ENCODE measurements around the gene NBAS.

NBAS gene

DNA sequence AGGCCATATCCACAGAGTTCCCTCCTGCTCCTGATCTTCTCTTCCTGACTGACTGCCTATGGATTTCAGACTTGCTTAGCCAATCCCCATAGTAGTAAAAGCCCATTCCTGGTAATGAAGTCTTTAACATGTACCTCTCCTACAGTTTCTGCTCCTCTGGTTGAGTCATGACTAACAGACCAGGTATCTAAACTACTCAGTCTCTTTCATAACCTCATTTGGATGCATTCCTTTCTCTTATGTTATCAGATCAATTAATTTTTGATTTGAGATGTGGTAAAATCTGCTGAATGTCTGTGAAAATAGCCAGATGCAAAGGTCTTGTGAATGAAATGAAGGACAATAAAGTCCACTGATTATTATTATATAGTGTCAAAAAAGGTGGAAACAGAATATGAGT, 198.0 kb downstream of the NBAS start:
- Histone ChIP-seq H3K4me1 (ENCODE audit: insufficient read depth, low read length) (peaks cover 4% of the 10 kb centered on the region; the same call in 1 of the 2 replicates), H3K9me3 (ENCODE audit: control insufficient read depth, insufficient read depth, low read length) (no peaks in the 10 kb centered on the region), H3K9ac (ENCODE audit: low read depth, low read length) (no peak overlapping the region), H3K36me3 (ENCODE audit: insufficient read depth, low read length) (no peaks in the 10 kb centered on the region)

DNA sequence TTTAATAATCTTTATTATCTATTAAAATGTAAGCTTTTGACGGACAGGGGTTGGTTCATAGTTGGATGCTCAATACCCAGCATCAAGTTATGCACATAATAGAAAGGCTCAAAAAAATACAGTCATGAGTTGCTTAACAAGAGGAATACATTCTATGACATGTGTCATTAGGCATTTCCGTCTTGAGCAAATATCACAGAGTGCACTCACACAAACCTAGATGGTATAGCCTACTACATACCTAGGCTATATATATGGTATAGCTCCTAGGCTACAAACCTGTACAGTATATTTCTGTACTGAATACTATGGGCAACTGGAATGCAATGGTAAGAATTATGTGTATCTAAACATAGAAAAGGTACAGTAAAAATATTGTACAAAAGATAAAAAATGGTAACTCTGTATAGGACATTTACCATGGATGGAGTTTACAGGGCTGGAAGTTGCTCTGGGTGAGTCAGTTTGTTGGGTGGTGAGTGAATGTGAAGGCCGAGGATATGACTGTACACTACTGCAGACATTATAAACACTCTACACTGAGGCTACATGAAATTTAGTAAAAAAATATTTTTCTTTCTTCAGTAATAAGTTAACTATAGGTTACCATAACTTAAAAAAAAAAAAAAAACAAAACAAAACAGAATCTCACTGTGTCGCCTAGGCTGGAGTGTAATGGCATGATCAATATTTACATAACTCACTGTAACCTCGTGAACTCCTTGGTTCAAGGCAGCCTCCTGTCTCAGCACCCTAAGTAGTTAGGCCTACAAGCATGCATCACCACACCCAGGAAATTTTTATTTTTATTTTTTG, 201.2 kb downstream of the NBAS start:
- no peaks in the 10 kb centered on the region for H3K36me3 ChIP-seq (ENCODE audit: insufficient read depth, low read length)
- no peak overlapping the region for H3K9ac ChIP-seq (ENCODE audit: low read depth, low read length)

DNA sequence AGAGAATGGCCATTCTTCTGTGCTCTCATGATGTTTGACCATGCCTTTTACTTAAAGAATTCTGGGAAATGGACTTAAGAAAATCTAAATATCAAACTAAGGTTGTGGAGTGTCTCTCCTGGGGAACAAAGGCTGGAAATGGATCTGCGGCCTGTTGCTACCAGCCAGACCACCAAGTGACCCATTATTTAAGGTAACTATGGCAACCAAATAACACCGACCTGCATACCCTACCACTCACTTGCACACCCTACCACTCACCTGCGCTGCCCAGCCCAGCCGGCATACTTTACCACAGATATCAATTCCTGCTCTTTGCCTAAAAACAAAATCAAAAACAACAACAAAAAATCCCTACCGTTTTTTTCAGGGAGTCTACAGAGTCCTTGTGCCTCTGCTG, 203.2 kb downstream of the NBAS start:
- H3K9ac ChIP-seq (ENCODE audit: low read depth, low read length): no peak overlapping the region
- H3K36me3 ChIP-seq (ENCODE audit: insufficient read depth, low read length): no peaks in the 10 kb centered on the region; the same call in 1 of the 2 replicates
- H3K4me1 ChIP-seq (ENCODE audit: insufficient read depth, low read length): no peaks in the 10 kb centered on the region
- H3K9me3 ChIP-seq (ENCODE audit: control insufficient read depth, insufficient read depth, low read length): no peaks in the 10 kb centered on the region

More for the DNA sequence above, 201.2 kb downstream of the NBAS start:
- Histone ChIP-seq H3K9me3 (ENCODE audit: control insufficient read depth, insufficient read depth, low read length) (no peaks in the 10 kb centered on the region), H3K4me1 (ENCODE audit: insufficient read depth, low read length) (no peaks in the 10 kb centered on the region)

DNA sequence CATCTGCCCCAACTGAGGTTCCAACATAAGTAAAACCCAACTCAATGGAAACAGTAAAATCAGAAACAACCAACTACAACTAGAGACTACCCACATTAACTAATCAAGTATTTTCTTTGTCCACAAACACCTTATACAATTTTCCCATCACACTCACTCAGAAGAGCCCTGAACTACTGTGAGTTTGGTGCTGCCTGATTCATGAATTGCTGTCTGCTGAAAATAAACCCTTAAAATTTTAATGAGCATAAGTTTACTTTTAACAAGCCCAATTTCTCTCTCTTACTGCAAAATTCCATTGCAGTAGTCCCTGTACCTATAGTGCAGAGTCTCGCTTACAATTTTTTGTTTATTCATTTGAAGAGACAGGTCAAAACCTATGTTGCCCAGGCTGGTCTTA, 203.9 kb downstream of the NBAS start:
- H3K36me3 ChIP-seq (ENCODE audit: insufficient read depth, low read length): no peaks in the 10 kb centered on the region; the same call in 1 of the 2 replicates
- H3K9me3 ChIP-seq (ENCODE audit: control insufficient read depth, insufficient read depth, low read length): no peaks in the 10 kb centered on the region
- no peak overlapping the region for H3K9ac ChIP-seq (ENCODE audit: low read depth, low read length)
- H3K4me1 ChIP-seq (ENCODE audit: insufficient read depth, low read length): no peaks in the 10 kb centered on the region

DNA sequence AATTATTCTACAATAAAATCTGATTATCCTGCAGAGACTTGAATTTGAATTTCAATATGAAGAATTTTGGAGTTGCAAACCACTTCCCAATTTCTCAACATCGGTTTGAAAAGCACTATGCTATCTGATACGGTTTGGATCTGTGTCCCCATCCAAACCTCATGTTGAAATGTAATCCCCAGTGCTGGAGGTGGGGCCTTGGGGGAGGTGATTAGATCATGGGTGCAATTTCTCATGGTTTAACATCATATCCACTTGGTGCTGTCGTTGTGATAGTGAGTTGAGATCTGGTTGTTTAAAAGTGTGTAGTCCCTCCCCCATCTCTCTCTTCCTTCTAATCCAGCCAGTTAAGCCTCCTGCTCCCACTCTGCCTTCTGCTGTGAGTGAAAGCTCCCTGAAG, 205.7 kb downstream of the NBAS start:
- Histone ChIP-seq H3K4me1 (ENCODE audit: insufficient read depth, low read length) (no peaks in the 10 kb centered on the region), H3K36me3 (ENCODE audit: insufficient read depth, low read length) (no peaks in the 10 kb centered on the region; the same call in 1 of the 2 replicates), H3K9me3 (ENCODE audit: control insufficient read depth, insufficient read depth, low read length) (no peaks in the 10 kb centered on the region), H3K9ac (ENCODE audit: low read depth, low read length) (no peak overlapping the region)

DNA sequence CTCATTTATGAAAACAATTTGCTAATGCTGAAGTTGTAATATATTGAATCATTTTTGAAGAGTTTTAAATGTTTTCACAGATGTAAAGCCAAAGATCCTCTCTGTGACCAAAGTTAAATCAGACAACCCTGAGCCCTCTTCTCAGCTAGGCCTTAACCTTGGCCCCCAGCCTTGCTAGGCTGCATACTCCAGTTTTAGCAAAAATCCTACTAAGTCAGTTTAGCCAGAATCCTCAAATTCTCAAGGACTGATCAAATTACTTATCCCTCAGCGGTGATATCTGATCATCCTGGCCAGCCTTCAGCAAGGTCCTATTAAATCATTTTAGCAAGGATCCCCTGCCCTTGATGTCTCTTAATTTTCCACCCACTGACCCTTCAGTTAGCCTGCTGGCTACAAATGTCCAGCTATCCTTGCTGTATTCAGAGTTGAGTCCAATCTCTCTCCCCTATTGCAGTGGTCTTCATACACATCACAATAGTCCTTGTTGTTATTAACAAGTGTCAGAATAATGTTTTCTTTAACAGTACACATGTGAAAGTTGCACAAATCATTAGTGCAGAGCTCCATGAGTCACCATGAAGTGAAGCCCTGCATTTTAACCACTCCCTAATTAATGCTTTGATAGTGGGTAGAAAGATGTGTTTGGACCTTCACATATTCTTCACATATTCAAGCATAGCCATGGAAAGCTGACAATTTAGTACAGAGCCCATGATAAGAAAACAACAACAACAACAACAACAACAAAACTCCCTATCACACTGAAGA, 206.4 kb downstream of the NBAS start:
- H3K9me3 ChIP-seq (ENCODE audit: control insufficient read depth, insufficient read depth, low read length): no peaks in the 10 kb centered on the region
- no peaks in the 10 kb centered on the region; the same call in 1 of the 2 replicates for H3K36me3 ChIP-seq (ENCODE audit: insufficient read depth, low read length)
- H3K9ac ChIP-seq (ENCODE audit: low read depth, low read length): no peak overlapping the region
- H3K4me1 ChIP-seq (ENCODE audit: insufficient read depth, low read length): no peaks in the 10 kb centered on the region

DNA sequence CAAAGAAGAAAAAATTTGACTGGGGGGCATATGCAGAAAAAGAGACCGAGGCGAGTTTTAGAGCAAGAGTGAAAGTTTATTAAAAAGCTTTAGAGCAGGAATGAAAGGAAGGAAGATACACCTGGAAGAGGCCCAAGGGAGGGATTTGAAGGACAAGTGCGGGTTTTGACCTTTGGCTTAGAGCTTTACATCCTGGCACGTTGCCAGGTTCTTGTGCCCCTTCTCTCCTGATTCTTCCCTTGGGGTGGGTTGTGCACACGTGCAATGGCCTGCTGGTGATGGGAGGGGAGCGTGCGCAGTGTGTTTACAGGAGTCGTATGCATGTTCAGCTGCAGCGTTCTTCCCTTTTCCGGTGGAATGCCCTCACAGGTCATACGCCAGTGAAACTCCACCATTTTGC, 208.8 kb downstream of the NBAS start:
- no peaks in the 10 kb centered on the region for H3K4me1 ChIP-seq (ENCODE audit: insufficient read depth, low read length)
- no peak overlapping the region for H3K9ac ChIP-seq (ENCODE audit: low read depth, low read length)
- no peaks in the 10 kb centered on the region for H3K9me3 ChIP-seq (ENCODE audit: control insufficient read depth, insufficient read depth, low read length)
- no peaks in the 10 kb centered on the region; the same call in 1 of the 2 replicates for H3K36me3 ChIP-seq (ENCODE audit: insufficient read depth, low read length)

DNA sequence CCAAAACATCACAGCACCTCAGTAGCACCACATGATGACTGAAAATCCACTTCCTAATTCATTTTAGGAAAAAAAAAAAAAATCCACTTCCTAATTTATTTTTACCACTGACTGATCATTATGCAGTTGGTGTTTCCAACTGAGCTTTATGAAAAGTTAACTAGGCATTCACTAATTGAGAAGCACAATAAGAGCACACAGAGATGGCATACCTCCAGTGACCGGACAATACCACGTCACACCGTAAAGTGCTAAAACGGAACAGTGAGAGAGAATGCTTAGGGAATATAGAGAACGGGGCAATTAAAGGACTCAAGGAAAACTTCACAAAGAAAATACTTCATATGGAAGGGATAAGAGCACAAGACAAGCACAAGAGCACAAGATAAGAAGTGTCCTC, 212.5 kb downstream of the NBAS start:
- H3K36me3 ChIP-seq (ENCODE audit: insufficient read depth, low read length): no peaks in the 10 kb centered on the region; the same call in 1 of the 2 replicates
- no peak overlapping the region for H3K9ac ChIP-seq (ENCODE audit: low read depth, low read length)
- no peaks in the 10 kb centered on the region for H3K4me1 ChIP-seq (ENCODE audit: insufficient read depth, low read length)
- H3K9me3 ChIP-seq (ENCODE audit: control insufficient read depth, insufficient read depth, low read length): no peaks in the 10 kb centered on the region; the same call in 1 of the 2 replicates

DNA sequence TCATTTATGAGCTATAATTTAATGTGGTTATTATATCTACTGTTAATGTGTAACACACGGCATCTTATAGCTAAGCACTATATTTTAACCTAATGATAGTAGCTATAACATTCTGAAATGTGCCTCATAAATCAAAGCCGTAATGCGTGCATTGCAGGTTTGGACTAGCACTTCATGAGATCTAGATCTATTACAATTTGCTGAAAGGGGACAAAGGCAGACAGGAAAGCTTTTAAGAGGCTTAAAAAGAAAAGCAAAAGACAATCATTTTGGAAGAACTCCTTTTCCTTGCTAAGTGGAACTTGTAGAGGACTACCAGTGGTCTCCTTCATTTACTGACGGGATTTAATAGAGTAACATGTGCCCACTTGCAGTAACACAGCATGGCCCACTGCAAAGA, 213.1 kb downstream of the NBAS start:
- Histone ChIP-seq H3K36me3 (ENCODE audit: insufficient read depth, low read length) (no peaks in the 10 kb centered on the region), H3K9ac (ENCODE audit: low read depth, low read length) (no peak overlapping the region), H3K4me1 (ENCODE audit: insufficient read depth, low read length) (no peaks in the 10 kb centered on the region), H3K9me3 (ENCODE audit: control insufficient read depth, insufficient read depth, low read length) (no peaks in the 10 kb centered on the region; the same call in 1 of the 2 replicates)

DNA sequence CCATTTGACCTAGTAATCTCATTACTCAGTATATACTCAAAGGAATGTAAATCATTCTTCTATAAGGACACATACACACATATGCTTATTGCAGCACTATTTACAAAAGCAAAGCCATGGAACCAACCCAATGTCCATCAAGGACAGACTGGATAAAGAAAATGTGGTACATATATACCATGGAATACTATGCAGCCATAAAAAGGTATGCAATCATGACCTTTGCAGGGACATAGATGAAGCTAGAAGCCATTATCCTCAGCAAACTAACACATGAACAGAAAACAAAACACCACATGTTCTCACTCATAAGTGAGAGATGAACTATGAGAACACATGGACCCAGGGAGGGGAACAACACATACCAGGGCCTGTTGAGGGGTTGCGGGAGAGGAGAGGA, 214.5 kb downstream of the NBAS start:
- no peak overlapping the region for H3K9ac ChIP-seq (ENCODE audit: low read depth, low read length)
- H3K36me3 ChIP-seq (ENCODE audit: insufficient read depth, low read length): no peaks in the 10 kb centered on the region
- H3K4me1 ChIP-seq (ENCODE audit: insufficient read depth, low read length): no peaks in the 10 kb centered on the region
- H3K9me3 ChIP-seq (ENCODE audit: control insufficient read depth, insufficient read depth, low read length): no peaks in the 10 kb centered on the region; the same call in 1 of the 2 replicates

DNA sequence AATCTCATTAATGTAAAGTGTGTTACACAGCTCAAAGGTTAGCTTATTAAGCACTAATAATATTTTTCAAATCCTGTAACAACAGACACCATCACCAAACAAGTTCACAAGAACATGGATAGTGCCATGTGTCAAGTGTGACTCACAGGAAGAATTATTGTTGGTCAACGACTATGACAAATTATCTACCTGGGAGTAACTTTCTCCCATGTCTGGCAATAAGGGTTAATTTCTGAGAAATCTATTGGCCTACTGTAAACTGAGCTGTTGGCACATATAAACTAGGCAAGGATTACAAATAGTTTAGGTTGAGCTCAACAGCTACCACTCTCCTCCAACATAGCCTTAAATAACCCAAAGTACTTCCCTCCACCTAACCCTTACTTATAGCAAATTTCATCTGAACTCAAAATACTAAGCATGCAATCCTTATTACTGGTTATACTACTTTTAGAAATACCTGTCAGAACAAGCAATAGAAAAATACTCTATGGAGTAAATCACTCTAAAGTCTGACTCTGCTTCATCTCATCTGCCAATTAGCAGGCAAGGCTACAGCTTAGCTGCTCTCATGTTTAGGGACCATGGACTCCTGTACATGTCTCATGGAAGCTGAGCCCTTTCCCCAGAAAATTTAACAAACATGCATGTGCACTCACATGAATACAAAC, 223.0 kb downstream of the NBAS start:
- H3K9ac ChIP-seq (ENCODE audit: low read depth, low read length): no peak overlapping the region
- no peaks in the 10 kb centered on the region for H3K4me1 ChIP-seq (ENCODE audit: insufficient read depth, low read length)
- H3K36me3 ChIP-seq (ENCODE audit: insufficient read depth, low read length): no peaks in the 10 kb centered on the region
- H3K9me3 ChIP-seq (ENCODE audit: control insufficient read depth, insufficient read depth, low read length): no peaks in the 10 kb centered on the region

DNA sequence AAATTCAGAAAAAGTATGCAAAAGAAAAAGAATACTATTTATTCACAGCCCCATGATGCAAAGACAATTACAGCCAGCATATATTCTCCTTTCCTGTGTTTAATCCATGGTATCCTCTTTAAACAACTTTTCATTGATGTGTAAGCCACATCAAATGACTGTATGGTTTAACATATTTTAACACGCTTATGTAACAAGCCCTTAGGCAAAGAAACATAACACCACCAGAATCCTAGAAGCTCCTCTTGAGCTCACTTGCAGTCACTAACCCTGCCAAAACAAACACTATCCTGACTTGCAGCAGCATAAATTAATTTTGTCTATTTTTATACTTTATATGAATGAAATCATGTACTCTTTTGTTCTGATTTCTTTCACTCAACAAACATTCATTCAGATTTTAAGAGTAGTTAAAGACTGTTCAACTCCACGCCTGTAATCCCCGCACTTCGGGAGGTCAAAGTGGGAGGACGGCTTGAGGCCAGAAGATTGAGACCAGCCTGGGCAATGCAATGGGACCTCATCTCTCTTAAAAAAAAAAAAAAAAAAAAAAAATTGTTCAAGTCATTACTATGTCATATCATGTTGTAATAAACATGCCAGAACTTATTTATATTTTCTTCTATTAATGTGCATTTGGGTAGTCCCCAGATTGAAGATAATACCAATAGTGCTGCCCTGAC, 226.3 kb downstream of the NBAS start:
- Histone ChIP-seq H3K9ac (ENCODE audit: low read depth, low read length) (no peak overlapping the region), H3K4me1 (ENCODE audit: insufficient read depth, low read length) (no peaks in the 10 kb centered on the region), H3K9me3 (ENCODE audit: control insufficient read depth, insufficient read depth, low read length) (no peaks in the 10 kb centered on the region), H3K36me3 (ENCODE audit: insufficient read depth, low read length) (no peaks in the 10 kb centered on the region)

DNA sequence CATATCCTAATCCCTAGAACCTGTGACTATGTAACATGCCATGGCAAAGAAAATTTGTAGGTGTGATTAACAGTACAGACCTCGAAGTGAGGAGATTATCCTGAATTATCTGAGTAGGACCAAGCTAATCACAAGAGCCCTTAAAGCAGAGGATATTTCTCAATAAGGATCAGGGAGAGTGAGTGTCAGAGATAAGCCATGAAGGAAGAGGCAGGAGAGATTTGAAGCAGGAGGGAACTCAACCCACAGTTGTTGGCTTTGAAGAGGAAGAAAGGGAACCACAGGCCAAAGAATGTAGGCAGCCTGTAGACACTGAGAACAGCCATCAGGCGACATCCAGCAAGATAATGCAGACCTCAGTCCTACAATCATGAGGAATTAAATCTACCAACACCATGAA, 229.3 kb downstream of the NBAS start:
- no peaks in the 10 kb centered on the region for H3K4me1 ChIP-seq (ENCODE audit: insufficient read depth, low read length)
- no peak overlapping the region for H3K9ac ChIP-seq (ENCODE audit: low read depth, low read length)
- no peaks in the 10 kb centered on the region for H3K9me3 ChIP-seq (ENCODE audit: control insufficient read depth, insufficient read depth, low read length)
- H3K36me3 ChIP-seq (ENCODE audit: insufficient read depth, low read length): no peaks in the 10 kb centered on the region; the same call in 1 of the 2 replicates

DNA sequence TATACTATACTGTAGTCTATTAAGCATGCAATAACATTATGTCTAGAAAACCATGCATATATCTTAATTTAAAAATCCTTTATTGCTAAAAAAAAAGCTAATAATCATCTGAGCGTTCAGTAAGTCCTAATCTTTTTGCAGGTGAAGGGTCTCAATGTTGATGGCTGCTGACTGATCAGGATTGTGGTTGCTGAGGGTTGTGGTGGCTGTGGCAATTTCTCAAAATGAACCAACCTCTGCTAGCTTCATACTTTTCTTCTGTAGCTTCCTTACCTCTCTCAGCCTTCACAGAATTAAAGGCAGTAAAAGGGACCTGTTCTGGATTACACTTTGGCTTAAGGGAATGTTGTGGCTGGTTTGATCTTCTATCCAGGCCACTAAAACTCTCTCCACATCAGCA, 235.8 kb downstream of the NBAS start:
- Histone ChIP-seq H3K9me3 (ENCODE audit: control insufficient read depth, insufficient read depth, low read length) (no peaks in the 10 kb centered on the region), H3K36me3 (ENCODE audit: insufficient read depth, low read length) (no peaks in the 10 kb centered on the region; the same call in 1 of the 2 replicates), H3K4me1 (ENCODE audit: insufficient read depth, low read length) (no peaks in the 10 kb centered on the region), H3K9ac (ENCODE audit: low read depth, low read length) (no peak overlapping the region)

All from ES-I3 (cell line).